ENCODE data around the gene ATP8B3. TPM values are rescaled to one million over a fixed set of nuclear protein-coding genes. Genes with fewer than 3 reads are reported as not detected.

ATP8B3 gene
- total RNA-seq, 1 experiment from 2014 or later, result 7.8 TPM

DNA sequence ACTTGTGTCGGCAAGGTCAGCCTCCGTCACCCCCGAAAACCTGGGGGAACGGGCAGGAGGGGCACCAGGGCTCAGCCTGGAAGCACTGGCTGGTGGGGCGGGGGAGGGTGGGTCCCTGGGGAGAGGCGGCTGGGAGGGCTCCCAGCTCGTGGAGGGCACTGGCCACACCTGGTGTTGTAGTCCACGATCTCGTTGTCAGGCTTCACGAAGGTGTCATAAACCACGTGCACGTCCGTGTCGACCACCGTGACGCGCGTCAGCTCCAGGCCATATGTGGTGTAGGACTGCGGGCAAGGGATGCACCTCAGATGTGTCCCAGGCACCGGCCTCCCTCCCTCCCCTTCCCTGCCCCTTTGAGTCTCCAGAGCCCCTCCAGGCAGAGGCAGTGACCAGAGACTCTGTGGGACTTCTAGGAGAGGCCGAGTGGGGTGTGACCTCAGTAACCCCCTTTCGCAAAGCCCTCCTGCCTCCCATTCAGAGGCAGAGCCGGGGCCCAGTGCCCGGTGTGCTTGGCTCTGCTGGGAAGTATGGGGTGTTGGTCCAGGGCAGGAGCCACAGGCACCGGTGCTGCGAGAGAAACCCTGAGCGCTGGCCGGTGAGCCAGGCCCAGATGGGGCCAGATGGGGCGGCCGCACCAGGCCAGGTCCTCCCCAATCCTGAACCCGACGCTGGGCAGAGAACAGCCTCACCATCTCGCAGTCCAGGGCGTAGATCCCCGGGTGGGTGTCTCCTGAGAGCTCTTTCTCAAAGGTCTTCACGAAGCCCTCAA, 4.6 kb upstream of the ATP8B3 start:
- DNase-seq (ENCODE audit: low read depth), result no peak

DNA sequence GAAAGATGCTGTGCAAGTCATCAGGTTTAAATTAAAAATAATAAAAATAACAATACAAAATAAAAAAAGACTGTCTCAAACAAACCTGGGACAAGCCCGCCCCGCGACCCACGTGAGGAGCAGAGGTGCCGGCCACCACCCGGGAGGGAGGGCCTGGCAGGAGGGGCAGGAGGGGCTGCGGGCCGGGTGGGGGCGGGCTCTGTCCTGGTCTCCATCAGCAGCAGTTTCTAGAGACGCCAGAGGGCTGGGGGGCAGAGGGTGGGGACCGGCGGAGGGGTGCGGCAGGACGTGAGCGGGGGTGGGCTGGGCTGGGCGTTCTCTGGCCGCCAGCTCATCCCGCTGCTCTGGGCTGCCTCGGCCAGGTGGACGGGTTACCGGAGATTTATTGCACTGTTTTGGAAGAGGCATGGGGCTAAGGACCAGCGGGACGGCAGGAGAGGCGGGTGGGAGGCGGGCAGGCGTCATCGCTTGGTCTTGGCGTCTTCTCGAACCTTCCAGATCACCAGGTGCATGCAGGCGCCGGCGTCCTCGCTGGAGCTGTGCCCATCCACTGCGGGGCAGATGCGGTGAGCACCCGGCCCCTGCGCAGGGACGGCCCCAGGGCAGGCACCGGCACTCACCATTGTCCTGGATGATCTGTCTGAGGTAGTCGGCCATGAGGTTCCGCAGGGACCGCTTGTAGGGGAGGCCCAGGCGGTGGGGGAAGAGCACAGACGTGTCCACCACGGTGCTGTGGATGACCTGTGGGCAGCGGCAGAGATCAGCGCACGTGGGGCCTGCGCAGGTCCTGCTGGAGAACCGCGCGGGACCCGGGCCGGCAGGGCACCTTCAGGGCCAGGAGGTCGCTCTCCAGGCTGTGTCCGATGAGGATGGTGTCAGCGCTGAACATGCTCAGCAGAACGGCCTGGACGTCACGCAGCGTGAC, 3.8 kb upstream of the ATP8B3 start:
- no peak for DNase-seq (ENCODE audit: low read depth)

- DNase-seq (ENCODE audit: low read depth), result no peak
These were observed 2.9 kb upstream of the ATP8B3 start for GRCh38 chr19:1814833-1815604.

GRCh38 chr19:1814391-1814790, 2.3 kb upstream of the ATP8B3 start:
- no peak for DNase-seq (ENCODE audit: low read depth)

GRCh38 chr19:1813192-1814182, 1.4 kb upstream of the ATP8B3 start:
- DNase-seq (ENCODE audit: low read depth), result no peak

- peak; percentile 96 for DNase-seq (ENCODE audit: low read depth)
These were observed 533 bp upstream of the ATP8B3 start for GRCh38 chr19:1812426-1813191.

- DNase-seq (ENCODE audit: low read depth), result peak; percentile 84
These were observed 593 bp downstream of the ATP8B3 start for GRCh38 chr19:1811472-1811894.

GRCh38 chr19:1810439-1811160, 1.5 kb downstream of the ATP8B3 start:
- no peak for DNase-seq (ENCODE audit: low read depth)

GRCh38 chr19:1809678-1810077, 2.4 kb downstream of the ATP8B3 start:
- DNase-seq (ENCODE audit: low read depth), result no peak

DNA sequence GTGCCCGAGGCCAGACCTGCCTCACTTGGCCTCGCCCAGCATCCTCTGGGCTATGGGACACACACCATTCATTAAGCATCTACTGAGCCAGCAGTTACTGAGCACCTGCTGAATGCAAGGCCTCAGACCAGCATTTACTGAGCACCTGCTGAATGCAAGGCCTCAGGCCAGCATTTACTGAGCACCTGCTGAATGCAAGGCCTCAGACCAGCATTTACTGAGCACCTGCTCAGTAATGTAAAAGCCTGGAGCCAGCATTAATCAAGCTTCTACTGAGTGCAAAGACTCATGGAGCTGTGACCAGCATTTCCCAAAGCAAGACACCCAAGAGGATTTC, 3.7 kb downstream of the ATP8B3 start:
- DNase-seq (ENCODE audit: low read depth), result no peak

- no peak for DNase-seq (ENCODE audit: low read depth)
These were observed 4.2 kb downstream of the ATP8B3 start for GRCh38 chr19:1807695-1808394.

DNA sequence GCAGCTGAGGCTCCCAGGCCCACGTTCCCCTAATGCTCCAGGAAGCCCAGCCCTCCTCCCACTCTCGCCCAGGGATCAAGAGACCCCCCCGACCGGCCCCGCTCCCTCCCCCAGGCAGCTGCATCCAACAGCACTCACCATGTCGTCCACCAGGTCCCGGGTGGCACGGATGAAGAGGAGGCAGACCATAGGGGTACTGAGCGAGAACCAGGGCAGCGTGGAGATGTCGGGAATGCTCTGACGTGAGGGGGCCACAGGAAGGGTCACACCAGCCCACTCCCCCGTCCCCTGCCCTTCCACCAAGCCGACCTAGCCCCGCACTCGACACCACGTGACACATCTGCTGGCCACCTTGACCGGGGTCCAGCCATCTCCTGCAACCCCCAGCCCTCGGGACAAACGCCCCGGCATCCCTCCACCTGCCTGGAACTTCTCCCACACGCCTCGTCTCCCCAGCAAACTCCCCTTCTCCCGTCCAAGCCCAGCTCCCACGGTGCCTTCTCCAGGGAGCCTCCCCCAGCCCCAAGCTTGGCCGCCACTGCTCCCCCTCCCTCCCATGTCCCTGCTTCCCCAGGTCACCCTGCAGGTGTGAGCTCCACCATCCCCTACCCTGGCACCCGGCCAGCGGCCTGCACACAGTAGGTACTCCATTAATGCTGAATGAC, 4.9 kb downstream of the ATP8B3 start:
- DNase-seq (ENCODE audit: low read depth), result no peak

- DNase-seq (ENCODE audit: low read depth), result no peak
These were observed 5.7 kb downstream of the ATP8B3 start for GRCh38 chr19:1806184-1807029.

DNA sequence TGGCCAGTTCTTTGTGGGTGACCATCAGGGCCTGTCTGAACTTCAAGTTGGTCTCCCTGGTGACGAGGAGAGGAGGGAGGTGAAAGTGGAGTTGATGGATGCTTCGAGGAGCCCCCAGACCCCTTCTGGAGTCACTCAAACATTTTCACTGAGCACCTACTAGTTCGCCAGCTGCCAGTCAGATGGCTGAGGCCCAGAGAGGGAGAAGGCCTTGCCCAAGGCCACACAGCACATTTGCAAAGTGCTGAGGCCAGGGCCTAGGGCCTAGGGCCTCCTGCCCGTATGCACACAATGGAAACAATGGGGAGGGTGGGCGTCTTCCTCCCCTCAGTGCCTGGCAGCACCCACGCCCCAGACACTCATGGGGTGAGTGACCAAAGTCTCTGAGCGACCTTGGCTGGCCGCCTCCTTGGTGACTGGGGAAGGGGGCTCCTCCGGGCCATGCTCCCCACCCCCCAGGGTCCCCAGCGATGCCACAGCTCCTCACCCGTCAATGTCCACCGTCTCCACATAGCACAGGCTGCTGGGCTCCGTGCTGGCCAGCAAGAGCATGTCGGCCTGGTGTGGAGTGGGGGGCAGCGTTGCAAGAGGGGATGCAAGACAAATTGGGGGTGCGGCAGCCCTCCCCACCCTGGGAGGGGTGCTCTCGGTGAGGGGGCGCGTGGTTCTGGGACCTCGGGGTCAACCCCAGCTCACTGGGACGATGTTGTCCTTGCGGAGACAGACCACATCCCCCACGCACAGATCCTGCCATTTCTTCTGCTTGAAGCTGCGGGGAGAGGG, 6.5 kb downstream of the ATP8B3 start:
- no peak for DNase-seq (ENCODE audit: low read depth)

GRCh38 chr19:1804858-1805257, 7.2 kb downstream of the ATP8B3 start:
- DNase-seq (ENCODE audit: low read depth), result no peak

DNA sequence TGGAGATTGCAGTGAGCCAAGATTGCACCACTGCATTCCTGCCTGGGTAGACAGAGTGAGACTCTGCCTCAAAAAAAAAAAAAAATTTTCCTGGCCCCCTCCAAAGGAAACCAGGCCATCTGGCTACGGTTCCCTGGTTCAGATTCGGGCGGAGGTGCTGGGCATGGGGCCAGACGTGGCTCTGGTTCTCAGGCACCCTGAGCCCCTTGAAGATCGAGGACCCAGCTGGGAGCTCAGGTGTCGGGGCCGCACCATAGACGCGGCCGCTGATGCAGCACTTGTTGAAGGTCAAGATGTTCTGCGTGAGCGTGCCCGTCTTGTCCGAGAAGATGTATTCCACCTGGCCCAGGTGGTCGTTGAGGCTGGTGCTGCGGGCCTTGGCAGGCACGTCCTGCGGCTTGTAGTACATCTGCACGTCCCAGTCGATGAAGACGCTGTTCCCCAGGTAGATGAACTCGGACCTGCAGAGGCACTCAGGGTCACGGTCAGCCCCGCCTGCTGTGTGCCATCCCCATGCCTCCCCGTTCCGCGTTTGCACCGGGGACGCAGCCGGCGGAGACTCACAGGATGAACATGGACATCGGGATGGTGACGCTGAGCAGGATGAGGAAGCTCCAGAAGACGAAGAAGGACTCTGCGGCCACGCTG, 12.3 kb downstream of the ATP8B3 start:
- DNase-seq (ENCODE audit: low read depth), result no peak
